HepG2 (cell line): ENCODE results near the gene CHIC2.

ENCODE experiments used
- CEBPB ChIP-seq: IDR thresholded peaks from 2 replicates; pipeline ENCODE4 v1.6.1; 2011; ENCODE audit warnings: low read depth, low read length, improper control_type of control experiment, borderline replicate concordance
- KLF11 ChIP-seq: IDR thresholded peaks from 2 replicates; pipeline ENCODE4 v1.6.1; 2016; ENCODE audit warnings: missing compliant biosample characterization
- KLF12 ChIP-seq: sonication (generic); formaldehyde crosslinking; IDR thresholded peaks from 2 replicates; pipeline ENCODE4 v1.4.0; 2020; ENCODE audit warnings: missing genetic modification reagents, borderline replicate concordance
- TAF1 ChIP-seq: sonication (generic); formaldehyde crosslinking; IDR thresholded peaks from 2 replicates; pipeline ENCODE4 v1.4.0; 2020; ENCODE audit warnings: missing genetic modification reagents
- ZNF34 ChIP-seq: sonication (generic); formaldehyde crosslinking; IDR thresholded peaks from 2 replicates; pipeline ENCODE4 v1.4.0; 2020; ENCODE audit warnings: mild to moderate bottlenecking, missing genetic modification reagents, borderline replicate concordance
- ZNF552 ChIP-seq: sonication (generic); formaldehyde crosslinking; IDR thresholded peaks from 2 replicates; pipeline ENCODE4 v1.9.0; 2022; ENCODE audit warnings: missing genetic modification reagents, mild to moderate bottlenecking, borderline replicate concordance
- ZNF607 ChIP-seq: sonication (generic); formaldehyde crosslinking; IDR thresholded peaks from 2 replicates; pipeline ENCODE4 v1.5.1; 2020; ENCODE audit warnings: missing genetic modification reagents, mild to moderate bottlenecking, borderline replicate concordance
- ZNF766 ChIP-seq: sonication (generic); formaldehyde crosslinking; IDR thresholded peaks from 2 replicates; pipeline ENCODE4 v1.5.0; 2020; ENCODE audit warnings: missing genetic modification reagents, borderline replicate concordance
- ZNF878 ChIP-seq: sonication (generic); formaldehyde crosslinking; IDR thresholded peaks from 2 replicates; pipeline ENCODE4 v1.8.1; 2023; ENCODE audit warnings: mild to moderate bottlenecking, missing genetic modification reagents, moderate library complexity
- TF ChIP-seq, protein P1 (sequence below): sonication (generic); formaldehyde crosslinking; IDR thresholded peaks from 2 replicates; pipeline ENCODE4 v1.5.0; 2020; ENCODE audit warnings: mild to moderate bottlenecking, missing genetic modification reagents, moderate library complexity
- TF ChIP-seq, protein P2 (sequence below): sonication (generic); formaldehyde crosslinking; conservative IDR thresholded peaks from 2 replicates; pipeline ENCODE4 v1.4.0; 2020; ENCODE audit warnings: missing genetic modification reagents
- TF ChIP-seq, protein P3 (sequence below): sonication (generic); formaldehyde crosslinking; IDR thresholded peaks from 2 replicates; pipeline ENCODE4 v1.4.0; 2020; ENCODE audit warnings: mild to moderate bottlenecking, missing genetic modification reagents

DNA sequence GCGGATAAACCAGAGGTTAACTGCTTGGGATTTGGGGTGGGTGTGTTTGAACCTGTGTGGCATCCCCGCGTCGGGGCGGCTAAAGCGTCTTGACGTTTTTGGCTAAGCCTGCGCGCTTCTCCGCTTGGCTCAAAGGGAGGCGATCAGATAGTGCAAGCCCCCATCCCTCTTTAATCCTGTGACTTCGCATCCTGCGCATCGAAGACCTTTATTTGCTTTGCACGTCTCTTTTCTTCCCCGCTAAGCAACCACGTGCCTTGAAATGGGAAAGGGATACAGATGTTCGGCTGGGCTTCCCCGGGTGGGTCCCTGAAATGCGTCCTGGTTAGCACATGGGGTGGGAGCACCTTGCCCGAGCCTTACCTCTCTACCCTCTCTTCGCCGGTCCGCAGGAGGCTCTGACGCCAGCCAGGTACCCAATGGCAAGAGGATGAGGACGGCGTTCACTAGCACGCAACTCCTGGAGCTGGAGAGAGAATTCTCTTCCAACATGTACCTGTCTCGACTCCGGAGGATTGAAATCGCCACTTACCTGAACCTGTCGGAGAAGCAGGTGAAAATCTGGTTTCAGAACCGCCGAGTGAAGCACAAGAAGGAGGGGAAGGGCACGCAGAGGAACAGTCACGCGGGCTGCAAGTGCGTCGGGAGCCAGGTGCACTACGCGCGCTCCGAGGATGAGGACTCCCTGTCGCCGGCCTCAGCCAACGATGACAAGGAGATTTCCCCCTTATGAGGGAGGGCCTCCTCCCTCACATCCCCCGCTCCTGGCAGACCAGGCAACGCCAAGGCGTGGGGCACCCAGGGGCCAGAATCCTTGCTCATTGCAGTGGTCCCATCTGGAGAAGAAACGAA is 37.0 kb upstream of the CHIC2 start:
- TF ChIP-seq CEBPB (no peak), KLF12 (CRISPR knock-in tag) (no peak), ZNF34 (CRISPR knock-in tag) (no peak), ZNF552 (CRISPR knock-in tag) (no peak), ZNF766 (CRISPR knock-in tag) (no peak), KLF11 (CRISPR knock-in tag) (no peak), ZNF878 (CRISPR knock-in tag) (no peak), ZNF607 (no peak), TAF1 (no peak)
- TF ChIP-seq, protein P1, sequence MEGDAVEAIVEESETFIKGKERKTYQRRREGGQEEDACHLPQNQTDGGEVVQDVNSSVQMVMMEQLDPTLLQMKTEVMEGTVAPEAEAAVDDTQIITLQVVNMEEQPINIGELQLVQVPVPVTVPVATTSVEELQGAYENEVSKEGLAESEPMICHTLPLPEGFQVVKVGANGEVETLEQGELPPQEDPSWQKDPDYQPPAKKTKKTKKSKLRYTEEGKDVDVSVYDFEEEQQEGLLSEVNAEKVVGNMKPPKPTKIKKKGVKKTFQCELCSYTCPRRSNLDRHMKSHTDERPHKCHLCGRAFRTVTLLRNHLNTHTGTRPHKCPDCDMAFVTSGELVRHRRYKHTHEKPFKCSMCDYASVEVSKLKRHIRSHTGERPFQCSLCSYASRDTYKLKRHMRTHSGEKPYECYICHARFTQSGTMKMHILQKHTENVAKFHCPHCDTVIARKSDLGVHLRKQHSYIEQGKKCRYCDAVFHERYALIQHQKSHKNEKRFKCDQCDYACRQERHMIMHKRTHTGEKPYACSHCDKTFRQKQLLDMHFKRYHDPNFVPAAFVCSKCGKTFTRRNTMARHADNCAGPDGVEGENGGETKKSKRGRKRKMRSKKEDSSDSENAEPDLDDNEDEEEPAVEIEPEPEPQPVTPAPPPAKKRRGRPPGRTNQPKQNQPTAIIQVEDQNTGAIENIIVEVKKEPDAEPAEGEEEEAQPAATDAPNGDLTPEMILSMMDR (CRISPR knock-in tag), result no peak
- TF ChIP-seq, protein P2, sequence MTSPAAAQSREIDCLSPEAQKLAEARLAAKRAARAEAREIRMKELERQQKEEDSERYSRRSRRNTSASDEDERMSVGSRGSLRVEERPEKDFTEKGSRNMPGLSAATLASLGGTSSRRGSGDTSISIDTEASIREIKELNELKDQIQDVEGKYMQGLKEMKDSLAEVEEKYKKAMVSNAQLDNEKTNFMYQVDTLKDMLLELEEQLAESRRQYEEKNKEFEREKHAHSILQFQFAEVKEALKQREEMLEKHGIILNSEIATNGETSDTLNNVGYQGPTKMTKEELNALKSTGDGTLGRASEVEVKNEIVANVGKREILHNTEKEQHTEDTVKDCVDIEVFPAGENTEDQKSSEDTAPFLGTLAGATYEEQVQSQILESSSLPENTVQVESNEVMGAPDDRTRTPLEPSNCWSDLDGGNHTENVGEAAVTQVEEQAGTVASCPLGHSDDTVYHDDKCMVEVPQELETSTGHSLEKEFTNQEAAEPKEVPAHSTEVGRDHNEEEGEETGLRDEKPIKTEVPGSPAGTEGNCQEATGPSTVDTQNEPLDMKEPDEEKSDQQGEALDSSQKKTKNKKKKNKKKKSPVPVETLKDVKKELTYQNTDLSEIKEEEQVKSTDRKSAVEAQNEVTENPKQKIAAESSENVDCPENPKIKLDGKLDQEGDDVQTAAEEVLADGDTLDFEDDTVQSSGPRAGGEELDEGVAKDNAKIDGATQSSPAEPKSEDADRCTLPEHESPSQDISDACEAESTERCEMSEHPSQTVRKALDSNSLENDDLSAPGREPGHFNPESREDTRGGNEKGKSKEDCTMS, result no peak
- TF ChIP-seq, protein P3, sequence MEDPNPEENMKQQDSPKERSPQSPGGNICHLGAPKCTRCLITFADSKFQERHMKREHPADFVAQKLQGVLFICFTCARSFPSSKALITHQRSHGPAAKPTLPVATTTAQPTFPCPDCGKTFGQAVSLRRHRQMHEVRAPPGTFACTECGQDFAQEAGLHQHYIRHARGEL (CRISPR knock-in tag), result no peak
